ENCODE measurements around the gene SPATC1L. TPM values are rescaled to one million over a fixed set of nuclear protein-coding genes. Genes with fewer than 3 reads are reported as not detected.

SPATC1L gene
- total RNA-seq, 2 experiments from 2014 or later: 4.7 to 8.3 TPM

GRCh38 chr21:46218906-46219590 lies 34.8 kb upstream of the SPATC1L start:
- H3K4me3 ChIP-seq (ENCODE audit: low read depth, low read length, poor library complexity, severe bottlenecking): no peak overlapping the region
- H3K36me3 ChIP-seq (ENCODE audit: insufficient read depth, low read length): peaks cover 36% of the 10 kb centered on the region
- no peaks in the 10 kb centered on the region for H3K9me3 ChIP-seq (ENCODE audit: low read length)
- POLR2A ChIA-PET: interaction anchor here (0.7 kb wide), 2 partner anchors 16 to 363 kb away, joined by 3 to 4 read pairs; no protein-coding TSS in a partner anchor
- intact Hi-C loops (cut with micrococcal nuclease; ENCODE audit: unreplicated experiment): no loop called here
- no peaks in the 10 kb centered on the region for H3K79me2 ChIP-seq (ENCODE audit: insufficient read depth, low read depth, low read length)
- CTCF ChIA-PET (ENCODE audit: unreplicated experiment): no interaction called here
- no peak for DNase-seq (ENCODE audit: low spot score)
- H2AFZ ChIP-seq (ENCODE audit: low read length): no peak overlapping the region
- H4K20me1 ChIP-seq (ENCODE audit: insufficient read depth, low read length): no peaks in the 10 kb centered on the region
- TF ChIP-seq EZH2phosphoT487 (IDR thresholded peaks at IDR 0.05; ENCODE audit: borderline replicate concordance, low read depth, low read length): no peak
- TF ChIP-seq CTCF (conservative IDR thresholded peaks at IDR 0.05; ENCODE audit: low read length): no peak
- no peaks in the 10 kb centered on the region for H3K9me2 ChIP-seq (ENCODE audit: insufficient read depth, low read length)
- no peak overlapping the region for H3K4me2 ChIP-seq (ENCODE audit: low read length)
- no peaks in the 10 kb centered on the region for H3K4me1 ChIP-seq (ENCODE audit: insufficient read depth, low read length, poor library complexity, severe bottlenecking)
- BruUV-seq (replicated peaks): no TSS peak
- no peak overlapping the region for H3K27ac ChIP-seq (ENCODE audit: low read depth, low read length, poor library complexity, severe bottlenecking)

GRCh38 chr21:46217511-46218196 lies 33.4 kb upstream of the SPATC1L start:
- Histone ChIP-seq H3K36me3 (ENCODE audit: insufficient read depth, low read length) (peaks cover 34% of the 10 kb centered on the region), H3K4me1 (ENCODE audit: insufficient read depth, low read length, poor library complexity, severe bottlenecking) (no peaks in the 10 kb centered on the region), H3K9me2 (ENCODE audit: insufficient read depth, low read length) (no peaks in the 10 kb centered on the region), H2AFZ (ENCODE audit: low read length) (no peak overlapping the region), H3K4me3 (ENCODE audit: low read depth, low read length, poor library complexity, severe bottlenecking) (no peak overlapping the region), H3K9me3 (ENCODE audit: low read length) (no peaks in the 10 kb centered on the region), H3K27ac (ENCODE audit: low read depth, low read length, poor library complexity, severe bottlenecking) (no peak overlapping the region), H4K20me1 (ENCODE audit: insufficient read depth, low read length) (no peaks in the 10 kb centered on the region), H3K79me2 (ENCODE audit: insufficient read depth, low read depth, low read length) (no peaks in the 10 kb centered on the region), H3K4me2 (ENCODE audit: low read length) (no peak overlapping the region)
- TF ChIP-seq EZH2phosphoT487 (IDR thresholded peaks at IDR 0.05; ENCODE audit: borderline replicate concordance, low read depth, low read length): no peak
- TF ChIP-seq CTCF (conservative IDR thresholded peaks at IDR 0.05; ENCODE audit: low read length): no peak
- intact Hi-C loops (cut with micrococcal nuclease; ENCODE audit: unreplicated experiment): no loop called here
- DNase-seq (ENCODE audit: low spot score): no peak
- no TSS peak for BruUV-seq (replicated peaks)
- CTCF ChIA-PET (ENCODE audit: unreplicated experiment): no interaction called here
- POLR2A ChIA-PET: no interaction called here

Measured in OCI-LY7 (cell line).